HT-29 (cell line): ENCODE measurements around the gene NOBOX. TPM values are rescaled to one million over a fixed set of nuclear protein-coding genes. Genes with fewer than 3 reads are reported as not detected.
A peak's percentile ranks its signal among the peaks of the same experiment; 100 is the strongest.
"Not testable (repeated sequence)": the region's sequence is repeated elsewhere in the genome, so short reads cannot be mapped to it uniquely, and the experiment has no call there.

ENCODE experiments used
- DNase-seq: peaks from one replicate; pipeline ENCODE4 v3.0.0-alpha.2; 2015; ENCODE audit warnings: low spot score
- total RNA-seq: library from RNA; depleted of rRNA; stranded (reverse); fragments of >200 nt; shearing (Covaris generic); gene quantifications from 2 replicates; pipeline ENCODE4 v1.2.3, GENCODE V29; 2014

Gene NOBOX
- total RNA-seq, 1 experiment from 2014 or later = not detected

DNA sequence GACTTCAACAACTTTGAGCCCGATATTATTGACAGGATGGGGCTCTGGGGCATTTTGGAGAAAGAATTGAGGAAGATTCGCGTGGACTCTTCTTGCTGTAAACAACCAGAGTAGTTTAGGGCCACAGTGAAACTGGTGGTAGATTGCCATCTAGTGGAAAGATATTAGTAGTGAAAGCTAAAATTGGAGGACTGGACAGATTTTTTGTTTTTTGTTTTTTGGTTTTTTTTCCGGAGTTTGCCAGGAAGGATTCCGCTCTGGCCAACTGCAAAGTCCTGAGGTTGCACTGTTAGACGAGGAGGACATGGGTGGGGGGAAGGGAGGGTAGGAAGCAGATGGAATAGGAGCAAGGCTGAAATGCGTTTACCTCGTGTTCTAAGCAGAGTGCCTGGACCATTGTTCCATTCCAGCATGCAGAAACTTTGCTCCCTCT is 11.7 kb downstream of the NOBOX start:
- DNase-seq = peak; percentile 64

DNA sequence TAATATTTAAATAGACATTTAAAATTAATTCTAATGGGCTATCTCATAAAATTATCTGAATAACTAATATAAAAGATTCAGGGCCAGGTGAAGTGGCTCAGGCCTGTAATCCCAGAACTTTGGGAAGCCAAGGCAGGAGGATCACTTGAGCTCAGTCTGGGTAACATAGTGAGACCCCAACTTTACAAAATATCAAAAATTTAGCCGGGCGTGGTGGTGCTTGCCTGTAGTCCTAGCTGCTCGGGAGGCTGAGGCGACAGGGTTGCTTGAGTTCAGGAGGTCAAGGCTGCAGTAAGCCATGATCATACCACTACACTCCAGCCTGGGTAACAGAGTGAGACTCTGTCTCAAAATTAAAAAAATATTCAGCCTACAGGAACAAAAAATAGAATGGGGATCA is 12.5 kb downstream of the NOBOX start:
- DNase-seq = no peak

DNA sequence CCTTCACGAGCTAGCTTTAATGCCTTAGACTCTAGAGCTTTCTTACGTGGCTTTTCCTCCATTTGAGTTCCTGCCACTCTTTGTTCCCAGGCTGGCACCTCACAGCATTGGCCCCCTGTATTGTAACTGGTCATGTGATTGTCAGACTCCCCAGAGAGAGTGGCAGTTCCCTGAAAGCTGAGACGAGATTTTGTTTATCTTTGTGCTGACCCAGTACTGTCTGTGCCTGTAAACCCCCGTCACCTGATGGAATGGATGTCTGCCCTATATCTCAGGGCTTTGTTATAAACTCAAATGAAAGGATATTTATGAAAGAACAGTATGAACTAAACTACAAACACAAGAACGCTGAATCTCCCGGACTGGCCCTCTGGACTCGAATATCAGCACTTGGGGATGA is 13.0 kb downstream of the NOBOX start:
- DNase-seq = no peak

DNA sequence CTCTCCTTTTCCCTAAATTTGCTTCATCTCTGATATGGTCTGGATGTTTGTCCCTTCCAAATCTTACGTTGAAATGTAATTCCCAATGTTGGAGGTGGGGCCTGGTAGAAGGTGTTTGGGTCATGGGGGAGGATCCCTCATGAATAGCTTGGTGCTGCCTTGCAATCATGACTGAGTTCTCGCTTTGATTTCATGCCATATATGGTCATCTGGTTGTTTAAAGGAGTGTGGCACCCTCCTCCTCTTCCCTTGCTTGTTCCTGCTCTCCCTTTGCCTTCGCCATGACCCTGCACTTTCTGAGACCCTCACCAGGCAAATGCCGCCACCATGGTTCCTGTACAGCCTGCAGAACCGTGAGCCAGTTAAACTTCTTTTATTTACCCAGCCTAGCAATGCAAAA is 14.5 kb downstream of the NOBOX start:
- no peak for DNase-seq

- no peak for DNase-seq
Measured at GRCh38 chr7:144386741-144387140, 16.8 kb downstream of the NOBOX start.

DNA sequence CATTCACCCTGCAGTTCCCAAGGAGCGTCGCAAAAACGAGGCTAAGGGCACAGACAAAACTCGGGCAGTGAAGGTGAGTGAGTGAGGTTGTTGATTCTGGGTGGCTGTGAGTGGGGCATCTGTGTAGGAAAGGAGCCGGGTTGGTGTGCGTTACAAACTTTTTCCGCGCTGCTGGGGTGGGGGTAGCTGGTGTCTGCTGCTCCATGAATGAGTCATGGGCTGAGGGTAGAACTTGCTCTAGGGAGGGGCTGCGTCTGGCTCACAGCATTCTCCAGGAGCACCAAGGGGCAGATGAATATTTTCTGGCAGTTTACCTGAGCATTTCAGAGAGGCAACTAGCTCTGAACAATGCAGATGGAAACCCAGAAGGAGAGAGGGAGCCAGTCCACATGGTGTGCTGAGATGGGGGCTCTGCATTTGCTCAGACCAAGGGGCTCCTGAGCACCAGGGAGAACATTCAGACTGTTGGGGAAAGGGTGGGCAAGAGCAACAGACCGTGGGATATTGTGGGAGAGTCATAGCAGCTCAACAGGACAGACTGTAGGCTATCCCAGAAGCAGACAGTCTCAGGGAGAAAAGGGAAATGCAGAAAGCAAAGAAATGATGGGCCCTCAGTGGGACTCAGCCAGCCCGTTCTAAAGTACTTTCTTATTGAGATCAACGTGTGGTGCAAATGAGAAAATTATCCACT is 18.8 kb downstream of the NOBOX start:
- peak; percentile 50 for DNase-seq

GRCh38 chr7:144384071-144384470 is 19.4 kb downstream of the NOBOX start:
- DNase-seq = peak; percentile 74

DNA sequence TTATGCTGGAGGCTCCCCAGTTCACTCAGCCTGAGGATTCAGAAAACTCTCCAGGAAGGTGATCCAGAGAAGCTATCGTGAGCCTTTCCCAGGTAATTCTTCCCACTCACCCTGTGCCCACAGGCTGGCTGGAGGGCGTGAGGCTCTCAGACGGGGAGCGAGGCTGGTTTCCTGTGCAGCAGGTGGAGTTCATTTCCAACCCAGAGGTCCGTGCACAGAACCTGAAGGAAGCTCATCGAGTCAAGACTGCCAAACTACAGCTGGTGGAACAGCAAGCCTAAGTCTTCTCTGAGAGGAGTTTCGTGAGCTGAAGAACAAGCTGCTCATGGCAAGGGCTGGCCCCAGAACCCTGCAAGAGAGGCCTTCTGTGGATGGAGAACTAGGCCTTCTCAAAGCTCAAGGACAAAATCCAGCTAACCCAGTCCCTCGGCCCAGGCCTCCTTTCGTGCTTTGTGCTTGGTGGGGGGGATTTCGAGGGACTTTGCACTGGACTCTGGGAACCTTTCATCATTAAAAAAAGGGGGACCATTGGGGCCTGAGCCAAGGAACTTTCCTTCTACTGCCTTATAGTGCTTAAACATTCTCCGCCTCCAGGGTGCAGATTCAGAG is 23.6 kb downstream of the NOBOX start:
- no peak for DNase-seq

GRCh38 chr7:144378651-144379050 is 24.8 kb downstream of the NOBOX start:
- DNase-seq = no peak

- DNase-seq = not testable (repeated sequence)
Measured at GRCh38 chr7:144369221-144369620, 34.3 kb downstream of the NOBOX start.

DNA sequence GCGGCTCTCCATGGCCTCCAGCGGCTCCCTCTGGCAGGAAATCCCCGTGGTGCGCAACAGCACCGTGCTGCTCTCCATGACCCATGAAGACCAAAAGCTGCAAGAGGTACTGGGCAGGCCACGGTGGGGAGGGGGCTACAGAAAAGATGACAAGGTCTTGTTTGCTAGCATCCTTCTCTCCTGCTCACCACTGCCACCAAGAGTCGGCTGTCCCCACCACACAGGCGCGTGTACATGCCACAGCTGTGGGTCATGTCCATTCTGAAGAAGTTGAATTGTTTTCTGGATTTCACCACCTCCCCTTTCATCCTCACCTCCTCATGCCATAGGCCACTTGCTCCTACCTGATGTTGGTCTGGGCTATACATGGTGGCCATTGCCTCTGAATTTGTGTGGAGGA is 36.2 kb downstream of the NOBOX start:
- not testable (repeated sequence) for DNase-seq

- DNase-seq = not testable (repeated sequence)
Measured at GRCh38 chr7:144365523-144365922, 38.0 kb downstream of the NOBOX start.

DNA sequence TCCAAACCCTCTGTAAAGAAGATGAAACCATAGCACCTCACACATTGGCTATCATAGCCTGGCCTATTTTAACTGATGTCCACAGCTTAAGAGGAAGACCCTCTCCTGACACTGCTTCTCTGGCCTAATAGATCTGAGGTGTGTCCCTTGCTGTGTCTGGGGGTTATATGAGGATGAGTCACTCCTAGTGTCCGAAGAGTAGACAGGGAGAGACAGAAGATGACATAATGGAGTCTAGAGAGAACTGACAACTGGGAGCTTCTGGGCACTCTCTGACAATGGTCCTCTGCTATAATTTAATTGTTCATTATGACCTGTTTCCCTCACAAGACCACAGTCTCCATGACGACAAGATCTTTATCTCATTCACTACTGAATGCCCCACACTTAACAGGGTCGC is 41.4 kb downstream of the NOBOX start:
- not testable (repeated sequence) for DNase-seq

GRCh38 chr7:144356860-144357259 is 46.6 kb downstream of the NOBOX start:
- DNase-seq = not testable (repeated sequence)

DNA sequence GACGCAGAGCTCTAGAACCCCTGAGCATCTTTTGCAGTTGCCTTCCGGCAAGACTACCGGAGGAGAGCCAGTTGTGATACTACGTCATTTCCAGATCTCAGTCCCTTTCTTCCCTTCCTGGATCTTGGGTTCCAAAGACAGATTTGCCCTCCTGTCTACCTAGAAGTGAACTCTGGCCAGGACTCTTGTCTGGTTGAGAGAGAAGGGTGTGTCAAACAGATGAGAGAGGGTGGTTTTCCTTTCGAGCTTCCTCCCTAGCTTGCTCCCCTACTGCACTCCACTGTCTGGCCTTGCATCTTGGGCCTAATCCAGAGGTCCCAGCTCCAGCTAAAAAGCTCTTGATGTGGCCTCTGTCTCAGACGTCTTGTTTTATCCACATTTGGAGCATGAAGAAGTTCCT is 47.3 kb downstream of the NOBOX start:
- DNase-seq = not testable (repeated sequence)

- DNase-seq = not testable (repeated sequence)
Measured at GRCh38 chr7:144355176-144355822, 48.2 kb downstream of the NOBOX start, which contains the start of gene ARHGEF5. ARHGEF5 (plus strand) TSS chr7:144355402; CDS start chr7:144362670, 7,268 bp downstream.

- not testable (repeated sequence) for DNase-seq
Measured at GRCh38 chr7:144351667-144352066, 51.8 kb downstream of the NOBOX start.

DNA sequence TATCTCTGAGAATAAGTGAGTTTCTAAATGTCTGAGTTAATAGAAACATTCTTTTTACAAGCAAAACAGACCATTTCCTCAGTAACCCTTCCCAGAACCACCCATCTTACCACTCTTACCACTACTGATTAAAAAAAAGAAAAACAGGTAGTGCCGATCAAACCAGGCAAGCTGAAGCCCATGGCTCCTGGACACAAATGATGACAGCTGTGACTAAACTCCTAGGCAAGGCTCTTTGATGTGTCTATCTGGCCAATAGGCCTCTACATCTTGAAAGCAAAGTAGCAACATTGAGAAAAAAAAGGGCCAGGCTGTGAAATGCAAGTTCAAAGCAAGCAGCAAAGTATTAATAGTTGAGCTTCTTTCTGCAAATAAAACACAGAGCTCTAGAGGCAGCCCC is 54.9 kb downstream of the NOBOX start:
- DNase-seq = not testable (repeated sequence)
